Measurements from ENCODE around the gene IL17F.
"Not testable (repeated sequence)": the region's sequence is repeated elsewhere in the genome, so short reads cannot be mapped to it uniquely, and the experiment has no call there.

IL17F gene

DNA sequence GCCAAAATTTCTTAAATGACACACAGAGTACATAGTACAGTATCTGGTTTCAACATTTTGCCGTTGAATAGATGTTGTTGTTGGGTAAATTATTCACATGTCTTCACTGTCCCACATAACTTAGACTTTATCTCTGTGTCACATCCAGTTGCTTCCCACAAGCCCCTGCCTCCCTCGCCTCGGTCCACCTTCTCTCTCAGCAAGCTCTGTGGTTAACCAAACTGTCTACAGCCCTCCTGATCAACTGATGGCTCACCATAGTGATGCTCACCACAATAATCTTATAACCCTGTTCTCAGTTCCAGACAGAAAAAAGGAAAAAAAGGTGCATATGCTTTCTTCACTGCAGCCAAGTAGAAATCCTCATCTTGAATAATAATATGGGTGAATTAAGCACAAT is 23.0 kb downstream of the IL17F start:
- H3K27me3 Mint-ChIP-seq, result peaks cover 62% of the 10 kb centered on the region

DNA sequence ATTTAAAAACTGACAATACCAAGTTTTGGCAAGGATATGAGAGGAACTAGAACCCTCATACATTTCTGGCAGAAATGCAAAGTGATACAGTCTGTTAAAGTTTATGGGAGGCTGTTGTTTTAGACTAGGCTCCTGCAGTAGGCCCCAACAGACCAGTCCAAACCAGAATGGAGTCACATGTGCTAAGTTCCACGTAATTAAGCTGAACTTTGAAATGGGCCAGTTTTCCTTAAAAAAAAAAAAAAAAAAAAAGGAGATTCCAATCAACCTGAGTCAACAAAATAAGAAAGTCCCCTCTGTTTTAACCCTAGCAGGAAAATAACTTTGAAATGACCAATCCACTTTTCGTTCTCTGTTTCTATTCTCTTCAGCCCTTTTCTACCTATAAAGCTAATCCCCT is 26.5 kb downstream of the IL17F start:
- peaks cover 37% of the 10 kb centered on the region for H3K27me3 Mint-ChIP-seq
- H3K4me3 Mint-ChIP-seq, result no peak overlapping the region
- no peaks in the 10 kb centered on the region for H3K9me3 Mint-ChIP-seq
- H3K4me1 Mint-ChIP-seq (ENCODE audit: low read depth), result peaks cover 20% of the 10 kb centered on the region
- H3K36me3 Mint-ChIP-seq (ENCODE audit: low read depth), result no peaks in the 10 kb centered on the region
- no peak overlapping the region for H3K27ac Mint-ChIP-seq

More for the DNA sequence above, 23.0 kb downstream of the IL17F start:
- Mint-ChIP-seq H3K36me3 (ENCODE audit: low read depth) (no peaks in the 10 kb centered on the region), H3K9me3 (no peaks in the 10 kb centered on the region), H3K4me3 (peak overlapping the region; percentile 39), H3K4me1 (ENCODE audit: low read depth) (peaks cover 16% of the 10 kb centered on the region), H3K27ac (peak overlapping the region; percentile 70)

DNA sequence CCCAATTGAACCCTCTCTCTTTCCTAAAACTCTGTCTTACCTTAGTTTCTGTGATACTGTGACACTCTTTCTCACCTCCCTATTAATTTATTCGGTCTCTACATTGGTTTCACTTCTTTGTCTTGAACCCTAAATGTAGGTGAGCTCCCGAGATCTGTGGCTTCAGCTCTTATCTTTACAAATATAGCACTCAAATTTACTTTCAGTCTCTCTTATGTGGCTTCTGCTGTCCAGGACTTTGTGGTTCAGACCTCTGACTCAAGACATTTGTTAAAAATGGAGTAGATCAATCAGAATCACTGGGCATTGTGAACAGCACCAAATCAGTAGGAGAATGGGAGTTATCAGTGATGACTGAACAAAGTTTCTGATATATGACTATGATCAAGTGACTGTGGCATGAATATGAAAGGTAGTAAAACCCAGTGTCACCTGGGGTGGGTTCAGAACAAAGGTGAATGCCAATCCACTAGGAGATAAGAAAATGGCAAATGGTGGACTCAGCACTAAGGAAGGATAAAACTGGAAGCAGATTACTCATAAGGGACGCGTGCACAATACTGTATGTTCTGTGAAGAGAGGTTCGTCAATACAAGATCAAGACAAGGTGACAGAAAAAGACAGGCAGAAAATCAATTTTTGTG is 27.2 kb downstream of the IL17F start:
- Mint-ChIP-seq H3K4me3 (no peak overlapping the region), H3K27me3 (peaks cover 39% of the 10 kb centered on the region), H3K4me1 (ENCODE audit: low read depth) (peaks cover 22% of the 10 kb centered on the region), H3K9me3 (no peaks in the 10 kb centered on the region), H3K36me3 (ENCODE audit: low read depth) (no peaks in the 10 kb centered on the region), H3K27ac (no peak overlapping the region)

DNA sequence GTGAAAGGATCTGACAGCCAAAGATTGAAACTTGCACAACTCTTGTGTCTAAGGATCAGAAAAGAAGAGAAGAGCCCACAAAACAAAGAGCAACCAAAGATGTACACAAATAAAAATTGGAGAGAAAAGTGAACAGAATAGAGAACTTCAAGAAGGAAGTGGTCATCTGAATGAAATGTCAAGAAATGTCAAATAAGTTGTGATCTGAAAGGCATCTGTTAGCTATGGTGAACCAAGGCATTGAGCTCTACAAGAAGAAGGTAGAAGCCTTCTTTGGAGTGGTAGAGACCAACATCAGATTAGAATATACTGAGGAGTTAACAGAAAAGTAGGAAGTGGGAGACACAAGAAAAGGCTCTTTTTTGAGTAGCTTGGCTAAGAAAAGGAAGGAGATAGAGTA is 28.5 kb downstream of the IL17F start:
- H3K4me1 Mint-ChIP-seq (ENCODE audit: low read depth), result peaks cover 14% of the 10 kb centered on the region
- no peaks in the 10 kb centered on the region for H3K36me3 Mint-ChIP-seq (ENCODE audit: low read depth)
- H3K27ac Mint-ChIP-seq, result no peak overlapping the region
- H3K9me3 Mint-ChIP-seq, result no peaks in the 10 kb centered on the region
- H3K27me3 Mint-ChIP-seq, result peaks cover 42% of the 10 kb centered on the region
- H3K4me3 Mint-ChIP-seq, result no peak overlapping the region

DNA sequence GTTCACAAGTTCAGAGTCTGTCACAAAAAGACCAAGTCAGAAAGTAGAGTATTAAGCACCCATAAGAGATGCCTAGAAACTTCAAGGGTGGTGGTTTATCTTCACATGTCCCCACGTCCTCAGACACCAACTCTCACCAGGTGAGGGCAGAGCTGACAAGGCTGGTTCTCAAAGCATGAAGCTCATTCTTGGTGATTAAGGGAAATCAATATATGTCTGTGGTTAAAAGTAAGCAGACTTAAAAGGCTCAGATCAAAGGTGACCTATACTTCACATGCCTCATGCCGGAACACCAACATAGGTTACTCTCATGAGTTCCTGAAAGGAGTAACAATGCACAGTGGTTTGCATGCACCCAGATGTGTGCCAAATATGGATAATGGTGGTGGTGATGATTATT is 31.2 kb downstream of the IL17F start:
- peaks cover 43% of the 10 kb centered on the region for H3K27me3 Mint-ChIP-seq
- no peaks in the 10 kb centered on the region for H3K36me3 Mint-ChIP-seq (ENCODE audit: low read depth)
- H3K4me3 Mint-ChIP-seq, result no peak overlapping the region
- H3K27ac Mint-ChIP-seq, result no peak overlapping the region
- peaks cover 10% of the 10 kb centered on the region for H3K4me1 Mint-ChIP-seq (ENCODE audit: low read depth)
- H3K9me3 Mint-ChIP-seq, result no peaks in the 10 kb centered on the region

DNA sequence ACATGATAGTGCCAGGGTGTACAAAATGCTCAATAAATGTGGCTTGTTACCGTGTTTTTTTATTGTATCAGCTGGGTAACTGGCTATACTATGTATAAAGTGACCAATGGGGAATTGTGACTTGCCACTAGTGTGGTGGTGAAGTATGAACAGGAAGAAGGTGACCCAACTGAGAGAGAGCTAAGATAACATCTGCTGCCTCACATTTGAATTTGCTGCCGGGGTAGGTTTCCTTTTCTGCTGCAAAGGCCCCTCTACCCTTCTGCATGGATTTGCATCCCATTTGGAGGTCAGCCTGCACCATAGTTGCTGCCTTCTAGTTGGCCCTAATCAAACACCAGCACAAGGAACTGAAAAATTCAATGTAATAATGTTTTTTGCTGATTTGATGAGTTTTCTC is 34.1 kb downstream of the IL17F start:
- Mint-ChIP-seq H3K4me1 (ENCODE audit: low read depth) (peaks cover 10% of the 10 kb centered on the region), H3K4me3 (no peak overlapping the region), H3K27me3 (peaks cover 50% of the 10 kb centered on the region), H3K36me3 (ENCODE audit: low read depth) (no peaks in the 10 kb centered on the region), H3K27ac (no peak overlapping the region), H3K9me3 (no peaks in the 10 kb centered on the region)

DNA sequence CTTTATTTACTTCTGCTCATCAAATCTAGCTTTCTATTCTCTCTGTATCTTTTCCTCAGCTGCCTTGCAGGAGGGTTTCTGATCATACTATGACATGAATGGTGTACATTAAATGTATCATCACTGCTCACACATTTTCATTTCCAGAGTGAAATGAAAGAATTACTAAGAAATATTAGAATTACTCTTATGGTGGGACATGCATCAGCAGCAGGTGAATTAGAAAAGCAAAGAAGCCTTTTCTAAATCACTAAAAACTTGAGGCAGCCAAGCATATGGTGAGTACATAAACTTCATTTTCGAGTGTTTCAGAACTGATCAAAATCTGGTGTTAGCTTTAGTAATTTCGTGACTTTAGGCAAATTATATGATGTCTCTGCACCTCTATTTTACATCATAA is 34.5 kb downstream of the IL17F start:
- H3K36me3 Mint-ChIP-seq (ENCODE audit: low read depth), result no peaks in the 10 kb centered on the region
- no peak overlapping the region for H3K4me3 Mint-ChIP-seq
- H3K4me1 Mint-ChIP-seq (ENCODE audit: low read depth), result peaks cover 10% of the 10 kb centered on the region
- no peak overlapping the region for H3K27ac Mint-ChIP-seq
- peaks cover 50% of the 10 kb centered on the region for H3K27me3 Mint-ChIP-seq
- no peaks in the 10 kb centered on the region for H3K9me3 Mint-ChIP-seq

DNA sequence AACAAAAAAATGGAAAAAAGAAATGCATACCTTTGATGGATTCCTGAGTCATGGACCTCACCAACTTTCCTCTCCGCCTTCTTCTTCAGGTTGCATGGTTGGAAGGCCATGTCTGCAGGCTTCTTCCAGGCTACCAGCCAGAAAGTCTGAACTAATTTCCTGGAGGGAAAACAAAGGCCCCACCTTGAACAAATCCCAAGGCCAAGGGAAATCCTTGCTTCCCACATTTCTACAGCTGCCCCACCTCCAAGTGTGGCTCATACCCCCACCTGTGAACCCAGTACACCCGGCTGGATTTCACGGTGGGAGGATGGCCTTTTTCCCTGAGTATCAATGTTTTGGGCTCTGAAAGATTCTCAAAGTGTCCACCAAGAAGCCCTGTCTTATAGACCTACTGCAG is 35.7 kb downstream of the IL17F start:
- no peaks in the 10 kb centered on the region for H3K36me3 Mint-ChIP-seq (ENCODE audit: low read depth)
- H3K4me1 Mint-ChIP-seq (ENCODE audit: low read depth), result peaks cover 10% of the 10 kb centered on the region
- H3K4me3 Mint-ChIP-seq, result no peak overlapping the region
- H3K27ac Mint-ChIP-seq, result no peak overlapping the region
- H3K27me3 Mint-ChIP-seq, result peaks cover 50% of the 10 kb centered on the region
- H3K9me3 Mint-ChIP-seq, result no peaks in the 10 kb centered on the region

DNA sequence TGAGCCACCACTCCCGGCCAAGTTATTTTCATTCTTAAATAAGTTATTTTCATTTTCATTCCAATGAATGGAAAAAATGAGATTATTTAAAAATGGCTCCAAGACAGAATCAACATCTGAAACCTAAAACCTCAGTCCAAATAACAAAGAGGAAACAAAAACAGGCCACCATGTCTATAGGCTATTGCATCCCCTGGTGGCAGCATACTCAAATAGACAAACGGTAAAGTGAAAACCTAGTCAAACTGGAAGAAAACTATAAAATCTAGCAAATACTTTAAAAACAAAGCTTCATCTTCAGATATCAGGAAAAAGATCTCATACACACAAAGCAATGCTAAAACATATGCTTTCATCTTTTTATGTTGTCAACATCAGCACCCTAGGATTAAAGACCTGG is 37.2 kb downstream of the IL17F start:
- H3K36me3 Mint-ChIP-seq (ENCODE audit: low read depth), result no peaks in the 10 kb centered on the region
- H3K4me3 Mint-ChIP-seq, result no peak overlapping the region
- H3K4me1 Mint-ChIP-seq (ENCODE audit: low read depth), result no peaks in the 10 kb centered on the region
- H3K9me3 Mint-ChIP-seq, result no peaks in the 10 kb centered on the region
- no peak overlapping the region for H3K27ac Mint-ChIP-seq
- H3K27me3 Mint-ChIP-seq, result peaks cover 47% of the 10 kb centered on the region

DNA sequence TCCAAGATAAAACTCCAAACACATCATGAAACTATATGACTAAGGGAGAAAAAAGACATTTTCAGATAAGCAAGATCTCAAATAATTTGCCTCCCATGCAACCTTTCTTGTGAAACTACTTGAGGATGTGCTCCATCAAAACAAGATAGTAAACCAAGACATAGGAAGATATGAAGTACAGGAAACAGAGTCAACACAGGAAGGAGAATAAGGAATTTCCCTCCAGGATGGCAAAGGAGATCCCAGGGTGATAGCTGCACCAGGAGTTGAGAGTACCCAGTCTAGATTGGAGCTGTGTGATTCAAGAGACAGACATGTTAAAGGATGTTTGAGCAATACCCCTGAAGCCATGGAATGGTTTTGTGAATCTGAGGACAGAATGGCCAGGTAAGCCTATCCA is 42.8 kb downstream of the IL17F start:
- peaks cover 43% of the 10 kb centered on the region for H3K27me3 Mint-ChIP-seq
- H3K4me3 Mint-ChIP-seq, result no peak overlapping the region
- peaks cover 21% of the 10 kb centered on the region for H3K9me3 Mint-ChIP-seq
- H3K4me1 Mint-ChIP-seq (ENCODE audit: low read depth), result peaks cover 11% of the 10 kb centered on the region
- peaks cover 4% of the 10 kb centered on the region for H3K36me3 Mint-ChIP-seq (ENCODE audit: low read depth)
- H3K27ac Mint-ChIP-seq, result peak overlapping the region; percentile 1

DNA sequence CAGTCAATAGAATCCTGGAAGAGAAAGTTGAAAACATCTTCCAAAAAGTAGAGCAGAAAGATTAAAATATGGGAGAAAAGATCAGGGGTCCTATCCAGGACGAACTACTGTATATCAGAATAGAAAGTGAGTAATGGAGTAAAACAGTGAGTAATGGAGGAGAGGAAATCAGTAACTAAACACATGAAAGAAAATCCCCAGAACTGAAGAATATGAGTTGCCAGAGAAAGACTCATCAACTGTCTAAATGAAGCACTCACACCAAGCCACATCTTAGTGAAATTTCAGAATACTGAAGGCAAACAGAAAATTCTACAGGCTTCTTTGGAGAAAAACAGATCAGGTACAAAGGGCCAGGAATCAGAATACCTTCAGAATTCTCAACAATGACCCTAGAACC is 43.3 kb downstream of the IL17F start:
- H3K4me1 Mint-ChIP-seq (ENCODE audit: low read depth), result peaks cover 11% of the 10 kb centered on the region
- H3K36me3 Mint-ChIP-seq (ENCODE audit: low read depth), result peaks cover 4% of the 10 kb centered on the region
- H3K9me3 Mint-ChIP-seq, result peaks cover 21% of the 10 kb centered on the region
- peak overlapping the region; percentile 1 for H3K27ac Mint-ChIP-seq
- H3K4me3 Mint-ChIP-seq, result no peak overlapping the region
- H3K27me3 Mint-ChIP-seq, result peaks cover 43% of the 10 kb centered on the region

DNA sequence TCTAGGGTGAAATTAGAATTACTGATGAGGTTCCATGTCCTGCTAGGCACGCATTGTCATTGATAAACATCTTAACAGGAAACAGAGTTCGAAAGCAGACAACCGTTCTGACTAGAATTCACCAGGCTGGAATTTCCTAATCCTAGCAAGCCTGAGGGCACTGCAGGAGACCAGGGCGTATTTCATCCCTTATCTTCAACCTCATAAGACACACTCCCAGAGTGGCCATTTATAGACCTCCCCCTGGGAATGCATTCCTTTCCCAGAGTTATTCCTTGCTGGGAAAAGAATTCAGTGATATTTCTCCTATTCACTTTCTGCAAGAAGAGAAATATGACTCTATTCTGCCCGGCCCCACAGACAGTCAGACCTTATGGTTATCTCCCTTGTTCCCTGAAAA is 44.2 kb downstream of the IL17F start:
- H3K27ac Mint-ChIP-seq; H3K4me3 Mint-ChIP-seq; H3K36me3 Mint-ChIP-seq (ENCODE audit: low read depth): not testable (repeated sequence)
- Mint-ChIP-seq H3K9me3 (peaks cover 21% of the 10 kb centered on the region), H3K4me1 (ENCODE audit: low read depth) (peaks cover 11% of the 10 kb centered on the region), H3K27me3 (peaks cover 48% of the 10 kb centered on the region)

DNA sequence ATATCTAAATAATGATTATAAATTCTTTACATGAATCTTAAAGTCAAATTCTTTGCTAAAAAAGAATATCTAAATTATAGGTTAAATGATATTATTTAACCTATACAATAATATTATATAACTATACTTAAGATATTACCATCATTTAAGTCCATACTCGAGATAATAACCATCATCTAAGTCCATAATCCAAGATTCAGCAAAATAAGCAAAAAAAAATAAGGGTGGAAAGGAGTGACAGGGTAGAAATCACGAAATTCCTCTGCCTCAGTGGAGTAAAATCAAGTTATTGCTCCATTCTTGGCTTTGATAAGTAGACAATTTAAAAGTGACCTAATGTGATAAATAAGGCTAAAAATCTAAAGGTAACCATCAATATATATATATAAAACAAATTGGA is 48.4 kb downstream of the IL17F start:
- H3K4me1 Mint-ChIP-seq (ENCODE audit: low read depth), result peaks cover 2% of the 10 kb centered on the region
- H3K27ac Mint-ChIP-seq, result no peak overlapping the region
- H3K27me3 Mint-ChIP-seq, result peaks cover 55% of the 10 kb centered on the region
- no peak overlapping the region for H3K4me3 Mint-ChIP-seq
- peaks cover 4% of the 10 kb centered on the region for H3K36me3 Mint-ChIP-seq (ENCODE audit: low read depth)
- H3K9me3 Mint-ChIP-seq, result peaks cover 13% of the 10 kb centered on the region

DNA sequence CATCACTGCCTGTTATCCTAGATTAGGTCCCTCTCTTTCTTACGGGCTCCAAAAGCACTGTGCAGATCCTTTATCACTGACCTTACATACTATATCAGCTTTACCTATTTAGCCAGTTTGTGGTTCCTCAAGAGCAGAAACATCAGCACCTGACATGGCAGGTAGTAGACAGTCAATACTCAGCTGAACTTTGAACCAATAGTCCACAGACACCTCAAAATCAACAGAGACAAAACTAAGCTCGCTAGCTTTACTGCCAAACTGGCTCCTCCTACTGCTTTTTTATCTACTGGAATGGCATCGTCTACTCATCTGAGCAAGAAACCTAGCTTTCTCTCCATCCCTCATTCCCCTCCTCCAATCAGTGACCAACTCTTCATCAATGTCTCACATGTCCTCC is 52.5 kb downstream of the IL17F start:
- Mint-ChIP-seq H3K27ac (no peak overlapping the region), H3K4me3 (no peak overlapping the region), H3K9me3 (no peaks in the 10 kb centered on the region), H3K36me3 (ENCODE audit: low read depth) (no peaks in the 10 kb centered on the region), H3K4me1 (ENCODE audit: low read depth) (no peaks in the 10 kb centered on the region), H3K27me3 (peaks cover 48% of the 10 kb centered on the region)

DNA sequence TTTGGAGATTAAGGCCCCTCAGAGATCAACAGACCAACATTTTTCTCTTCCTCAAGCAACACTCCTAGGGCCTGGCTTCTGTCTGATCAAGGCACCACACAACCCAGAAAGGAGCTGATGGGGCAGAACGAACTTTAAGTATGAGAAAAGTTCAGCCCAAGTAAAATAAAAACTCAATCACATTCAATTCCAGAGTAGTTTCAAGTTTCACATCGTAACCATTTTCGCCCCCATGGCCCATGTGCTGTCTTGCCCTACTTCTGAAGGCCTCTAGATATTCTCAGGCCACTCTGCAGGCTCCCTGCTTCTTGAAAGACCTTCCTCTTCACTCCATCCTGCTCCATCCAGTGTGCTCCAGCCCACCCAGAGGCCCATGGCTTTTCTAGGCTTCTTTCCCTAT is 53.9 kb downstream of the IL17F start:
- H3K27me3 Mint-ChIP-seq, result peaks cover 57% of the 10 kb centered on the region
- peaks cover 3% of the 10 kb centered on the region for H3K9me3 Mint-ChIP-seq
- peaks cover 4% of the 10 kb centered on the region for H3K4me1 Mint-ChIP-seq (ENCODE audit: low read depth)

DNA sequence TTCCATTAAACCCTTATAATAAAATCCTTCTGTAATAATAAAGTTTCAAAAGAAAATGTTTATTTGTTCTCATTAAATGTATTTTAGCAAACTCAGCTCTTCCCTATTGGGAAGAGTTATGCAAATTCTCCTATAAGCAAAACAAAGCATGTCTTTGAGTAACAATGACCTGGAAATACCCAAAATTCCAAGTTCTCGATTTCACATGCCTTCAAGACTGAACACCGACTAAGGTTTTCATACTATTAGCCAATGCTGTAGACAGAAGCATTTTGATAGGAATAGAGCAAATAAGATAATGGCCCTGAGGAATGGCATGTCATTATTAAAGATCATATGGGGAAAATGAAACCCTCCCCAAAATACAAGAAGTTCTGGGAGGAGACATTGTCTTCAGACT is 54.3 kb downstream of the IL17F start:
- peaks cover 3% of the 10 kb centered on the region for H3K9me3 Mint-ChIP-seq
- H3K36me3 Mint-ChIP-seq (ENCODE audit: low read depth), result no peaks in the 10 kb centered on the region
- H3K4me3 Mint-ChIP-seq, result no peak overlapping the region
- H3K27me3 Mint-ChIP-seq, result peaks cover 57% of the 10 kb centered on the region
- peaks cover 4% of the 10 kb centered on the region for H3K4me1 Mint-ChIP-seq (ENCODE audit: low read depth)
- H3K27ac Mint-ChIP-seq, result no peak overlapping the region

More for the DNA sequence above, 53.9 kb downstream of the IL17F start:
- Mint-ChIP-seq H3K36me3 (ENCODE audit: low read depth) (no peaks in the 10 kb centered on the region), H3K27ac (no peak overlapping the region), H3K4me3 (no peak overlapping the region)

Data from stimulated activated naive CD8-positive, alpha-beta T cell treated with anti-CD3 and anti-CD28 coated beads, Interleukin-15, Interleukin-2, amounts not matched to agents 100 ng/mL and 50 ng/mL, for 24 hours (primary cell).